ENCODE results near the gene ANKRD23. TPM values are rescaled to one million over a fixed set of nuclear protein-coding genes. Genes with fewer than 3 reads are reported as not detected.

ANKRD23 gene
- total and polyA plus RNA-seq, 2 of the 8 experiments (the other 6 are each of a cell fraction or from before 2014, with no cell fraction given): 3.4 to 3.5 TPM

DNA sequence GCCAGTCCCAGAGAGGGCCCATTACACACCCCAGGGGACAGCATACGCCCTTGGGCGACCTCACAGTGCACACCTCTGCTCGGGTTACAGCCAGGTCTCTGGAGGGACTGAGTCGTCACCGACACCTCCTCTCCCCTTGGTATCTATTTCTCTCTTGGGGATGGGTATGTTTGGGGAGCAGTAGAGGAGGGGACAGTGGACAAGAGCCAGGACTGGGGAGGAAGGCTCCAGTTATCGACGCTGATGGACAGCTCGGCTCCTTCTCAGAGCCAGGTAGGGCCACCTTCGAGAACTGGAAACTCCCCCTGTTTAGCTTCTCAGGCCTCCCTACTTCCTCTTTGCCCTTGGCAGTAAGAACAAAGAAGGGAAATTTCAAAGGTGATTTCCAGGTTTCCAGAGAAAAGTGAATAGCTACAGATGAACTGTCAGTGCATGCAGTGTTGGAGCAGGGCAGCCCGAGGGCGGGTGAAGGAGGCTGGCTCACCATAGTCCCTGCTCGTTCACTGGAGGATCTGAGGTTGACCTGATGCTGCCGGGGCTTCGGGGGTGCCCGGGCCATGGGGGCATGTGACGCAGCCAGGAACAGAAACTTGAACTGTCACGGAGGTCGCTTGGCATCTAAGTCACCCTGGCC, 30.5 kb upstream of the ANKRD23 start (continued):
- TF ChIP-seq RFX5 (IDR thresholded peaks at IDR 0.05; ENCODE audit: borderline replicate concordance, low read depth, low read length): no peak
- no peak for TF ChIP-seq POLR2A (IDR thresholded peaks at IDR 0.05; ENCODE audit: control extremely low read depth in 1 of 2, low read depth in 2 of 2, low read length in 2 of 2)
- TF ChIP-seq MAFK (IDR thresholded peaks at IDR 0.05; ENCODE audit: low read depth, low read length): no peak
- no peak for TF ChIP-seq CEBPB (IDR thresholded peaks at IDR 0.05; ENCODE audit: low read depth, low read length)
- TF ChIP-seq, protein P1, sequence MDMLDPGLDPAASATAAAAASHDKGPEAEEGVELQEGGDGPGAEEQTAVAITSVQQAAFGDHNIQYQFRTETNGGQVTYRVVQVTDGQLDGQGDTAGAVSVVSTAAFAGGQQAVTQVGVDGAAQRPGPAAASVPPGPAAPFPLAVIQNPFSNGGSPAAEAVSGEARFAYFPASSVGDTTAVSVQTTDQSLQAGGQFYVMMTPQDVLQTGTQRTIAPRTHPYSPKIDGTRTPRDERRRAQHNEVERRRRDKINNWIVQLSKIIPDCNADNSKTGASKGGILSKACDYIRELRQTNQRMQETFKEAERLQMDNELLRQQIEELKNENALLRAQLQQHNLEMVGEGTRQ (IDR thresholded peaks at IDR 0.05; ENCODE audit: low read length): no peak
- TF ChIP-seq ASH2L (IDR thresholded peaks at IDR 0.05; ENCODE audit: low read length): no peak

Measured in H1 (cell line).